ENCODE results near the gene CENPVL3.

Gene CENPVL3

GRCh38 chrX:51606446-51606845, 12.3 kb downstream of the CENPVL3 start:
- DNase-seq (ENCODE audit: insufficient read length, low spot score) (no peak), FAIRE-seq (no peak)
- TF ChIP-seq, protein P1, sequence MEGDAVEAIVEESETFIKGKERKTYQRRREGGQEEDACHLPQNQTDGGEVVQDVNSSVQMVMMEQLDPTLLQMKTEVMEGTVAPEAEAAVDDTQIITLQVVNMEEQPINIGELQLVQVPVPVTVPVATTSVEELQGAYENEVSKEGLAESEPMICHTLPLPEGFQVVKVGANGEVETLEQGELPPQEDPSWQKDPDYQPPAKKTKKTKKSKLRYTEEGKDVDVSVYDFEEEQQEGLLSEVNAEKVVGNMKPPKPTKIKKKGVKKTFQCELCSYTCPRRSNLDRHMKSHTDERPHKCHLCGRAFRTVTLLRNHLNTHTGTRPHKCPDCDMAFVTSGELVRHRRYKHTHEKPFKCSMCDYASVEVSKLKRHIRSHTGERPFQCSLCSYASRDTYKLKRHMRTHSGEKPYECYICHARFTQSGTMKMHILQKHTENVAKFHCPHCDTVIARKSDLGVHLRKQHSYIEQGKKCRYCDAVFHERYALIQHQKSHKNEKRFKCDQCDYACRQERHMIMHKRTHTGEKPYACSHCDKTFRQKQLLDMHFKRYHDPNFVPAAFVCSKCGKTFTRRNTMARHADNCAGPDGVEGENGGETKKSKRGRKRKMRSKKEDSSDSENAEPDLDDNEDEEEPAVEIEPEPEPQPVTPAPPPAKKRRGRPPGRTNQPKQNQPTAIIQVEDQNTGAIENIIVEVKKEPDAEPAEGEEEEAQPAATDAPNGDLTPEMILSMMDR (IDR thresholded peaks at IDR 0.05; ENCODE audit: insufficient read depth, missing control alignments) = no peak

DNA sequence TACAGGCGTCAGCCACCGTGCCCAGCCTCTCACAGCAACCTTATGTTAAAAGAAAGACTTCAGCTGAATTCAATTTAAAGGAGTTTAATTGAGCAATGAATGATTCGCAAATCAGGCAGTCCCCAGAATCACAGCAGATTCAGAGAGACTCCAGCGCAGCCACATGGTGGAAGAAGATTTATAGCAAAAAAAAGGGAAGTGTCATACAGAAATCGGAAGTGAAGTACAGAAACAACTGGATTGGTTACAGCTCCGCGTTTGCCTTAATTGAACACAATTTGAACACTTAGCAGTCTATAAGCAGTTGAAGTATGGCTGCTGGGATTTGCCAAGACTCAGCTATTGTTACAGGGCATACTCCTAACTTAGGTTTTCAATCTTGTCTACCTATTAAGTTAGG, 19.8 kb downstream of the CENPVL3 start:
- TF ChIP-seq, protein P1 (IDR thresholded peaks at IDR 0.05; ENCODE audit: insufficient read depth, missing control alignments) = no peak
- no peak for FAIRE-seq
- no peak for DNase-seq (ENCODE audit: insufficient read length, low spot score)

DNA sequence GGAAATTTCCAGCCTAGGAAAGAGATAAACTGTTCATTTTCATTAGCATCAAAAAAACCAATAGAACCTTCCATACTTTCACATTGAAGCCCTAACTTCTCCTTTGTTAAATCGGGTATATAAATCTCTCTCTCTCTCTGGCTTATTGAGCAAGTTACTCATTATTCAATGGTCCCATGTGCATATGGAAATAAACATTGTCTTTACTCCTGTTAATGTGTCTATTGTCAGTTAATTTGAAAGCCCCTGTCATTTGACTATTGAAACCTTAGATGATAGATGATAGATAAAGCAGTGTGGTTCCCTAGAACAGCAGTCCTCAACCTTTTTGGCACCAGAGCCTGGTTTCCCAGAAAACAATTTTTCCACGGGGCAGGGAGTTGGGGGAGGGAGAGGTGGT, 46.8 kb downstream of the CENPVL3 start:
- TF ChIP-seq, protein P1 (IDR thresholded peaks at IDR 0.05; ENCODE audit: insufficient read depth, missing control alignments) = no peak
- no peak for FAIRE-seq
- no peak for DNase-seq (ENCODE audit: insufficient read length, low spot score)

GRCh38 chrX:51569561-51569960, 49.2 kb downstream of the CENPVL3 start:
- FAIRE-seq (no peak), DNase-seq (ENCODE audit: insufficient read length, low spot score) (no peak)
- TF ChIP-seq, protein P1 (IDR thresholded peaks at IDR 0.05; ENCODE audit: insufficient read depth, missing control alignments) = no peak

- no peak for FAIRE-seq
- no peak for DNase-seq (ENCODE audit: insufficient read length, low spot score)
- TF ChIP-seq, protein P1 (IDR thresholded peaks at IDR 0.05; ENCODE audit: insufficient read depth, missing control alignments) = no peak
Measured at GRCh38 chrX:51568586-51568985, 50.1 kb downstream of the CENPVL3 start.

All from D721Med (cell line).